HG03280 (cell line): ENCODE data around the gene VPS37C.

Experiments used
- ATAC-seq: cut with Tn5 transposase; IDR thresholded peaks from one replicate; pipeline ENCODE4 v1.9.1; 2021; ENCODE audit warnings: mild to moderate bottlenecking, moderate library complexity; ENCODE audit not compliant: unreplicated experiment

Gene VPS37C

DNA sequence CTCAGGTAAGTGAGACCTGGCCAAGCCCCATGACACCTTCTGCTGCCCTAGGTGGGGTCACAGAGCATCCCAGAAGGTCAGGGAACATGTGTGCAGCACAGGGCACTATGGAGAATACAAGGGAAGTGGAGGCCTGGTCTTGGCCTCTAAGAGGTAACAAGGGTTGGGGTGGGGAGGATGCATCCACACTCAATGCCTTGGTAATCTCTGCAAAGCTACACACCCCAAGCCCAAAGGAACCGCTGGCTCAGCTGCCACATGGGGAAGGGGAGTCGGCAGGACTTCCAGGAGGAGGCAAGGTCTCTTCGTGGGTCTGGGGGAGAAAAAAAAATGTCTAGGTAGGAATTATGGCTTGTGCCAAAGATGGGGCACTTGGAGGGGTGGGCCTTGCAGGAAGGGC, 41.7 kb downstream of the VPS37C start:
- no peak for ATAC-seq

DNA sequence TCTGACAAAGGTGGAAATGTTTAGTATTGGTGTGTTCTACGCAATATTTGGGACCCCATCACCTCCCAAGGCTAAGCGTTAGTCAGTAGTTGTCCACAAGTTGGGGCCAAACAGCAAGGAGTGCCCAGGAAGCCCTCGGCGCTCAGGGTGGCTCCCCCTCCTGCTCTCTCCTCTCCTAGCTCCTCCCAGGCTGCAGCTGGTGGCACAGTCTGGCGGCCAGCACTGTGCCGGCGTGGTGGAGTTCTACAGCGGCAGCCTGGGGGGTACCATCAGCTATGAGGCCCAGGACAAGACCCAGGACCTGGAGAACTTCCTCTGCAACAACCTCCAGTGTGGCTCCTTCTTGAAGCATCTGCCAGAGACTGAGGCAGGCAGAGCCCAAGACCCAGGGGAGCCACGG, 42.2 kb downstream of the VPS37C start:
- ATAC-seq, result no peak

DNA sequence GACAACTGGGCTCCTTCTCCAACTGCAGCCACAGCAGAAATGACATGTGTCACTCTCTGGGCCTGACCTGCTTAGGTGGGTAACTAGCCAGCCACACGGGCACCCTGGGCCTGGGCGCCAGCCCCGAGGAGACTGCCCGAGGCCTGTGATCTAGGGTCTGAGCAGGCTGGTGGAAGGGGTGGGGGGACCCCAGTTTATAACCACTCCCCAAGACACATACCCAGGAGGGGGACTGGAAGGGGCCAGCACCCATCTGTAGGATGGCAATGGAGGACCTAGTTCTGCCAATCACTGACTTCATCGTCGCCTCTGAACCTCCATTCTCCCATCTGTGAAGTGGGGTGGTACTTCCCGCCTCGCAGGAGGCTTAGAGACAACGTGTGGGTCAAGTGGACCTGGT, 42.8 kb downstream of the VPS37C start:
- ATAC-seq, result no peak

DNA sequence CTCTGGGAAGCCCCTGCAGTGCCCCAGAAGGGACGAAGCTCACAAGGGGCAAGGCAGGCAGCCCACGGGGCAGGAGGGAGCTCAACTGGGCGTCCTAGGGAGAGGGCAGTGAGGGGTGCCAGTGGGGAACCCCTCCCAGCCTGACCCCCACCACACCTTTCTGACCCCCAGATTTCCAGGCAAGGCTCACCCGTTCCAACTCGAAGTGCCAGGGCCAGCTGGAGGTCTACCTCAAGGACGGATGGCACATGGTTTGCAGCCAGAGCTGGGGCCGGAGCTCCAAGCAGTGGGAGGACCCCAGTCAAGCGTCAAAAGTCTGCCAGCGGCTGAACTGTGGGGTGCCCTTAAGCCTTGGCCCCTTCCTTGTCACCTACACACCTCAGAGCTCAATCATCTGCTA, 43.2 kb downstream of the VPS37C start:
- no peak for ATAC-seq

DNA sequence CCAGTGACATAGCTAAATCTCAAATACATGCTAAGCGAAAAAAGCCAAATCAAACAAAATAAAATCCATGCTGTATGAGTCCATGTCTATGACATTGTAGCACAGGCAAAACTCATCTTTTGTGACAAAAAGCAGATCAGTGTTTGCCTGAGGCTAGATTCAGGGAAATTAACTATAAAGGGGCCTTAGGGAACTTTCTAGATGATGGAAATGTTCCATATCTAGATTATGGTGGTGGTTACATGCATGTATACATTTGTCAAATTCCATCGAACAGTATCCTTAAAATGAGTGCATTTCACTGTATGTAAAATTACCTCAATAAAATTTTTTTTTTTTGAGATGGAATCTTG, 44.1 kb downstream of the VPS37C start:
- ATAC-seq, result no peak

DNA sequence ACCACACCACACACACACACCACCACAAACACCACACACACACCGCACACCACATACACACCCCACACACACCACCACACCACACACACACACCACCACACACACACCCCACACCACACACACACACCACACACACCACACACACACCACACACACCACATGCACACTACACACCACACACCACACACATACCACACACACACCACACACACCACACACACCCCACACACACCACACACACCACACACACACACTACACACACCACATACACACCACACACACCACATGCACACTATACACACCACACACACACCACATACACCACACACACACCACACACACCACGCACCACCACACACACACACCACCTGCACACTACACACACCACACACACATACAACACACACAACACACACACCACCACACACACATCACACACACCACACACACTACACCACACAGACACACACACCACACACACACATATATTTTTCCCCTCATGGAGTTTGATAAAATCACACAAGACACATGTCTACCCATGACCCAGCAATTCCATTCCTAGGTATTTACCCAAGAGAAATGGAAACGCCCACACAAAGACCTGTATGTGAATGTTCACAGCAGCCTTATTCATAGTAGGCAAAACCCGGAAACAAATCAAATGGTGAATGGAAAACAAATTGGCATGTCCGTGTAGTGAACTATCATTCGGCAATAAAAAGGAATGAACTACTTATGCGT, 44.6 kb downstream of the VPS37C start:
- no peak for ATAC-seq

DNA sequence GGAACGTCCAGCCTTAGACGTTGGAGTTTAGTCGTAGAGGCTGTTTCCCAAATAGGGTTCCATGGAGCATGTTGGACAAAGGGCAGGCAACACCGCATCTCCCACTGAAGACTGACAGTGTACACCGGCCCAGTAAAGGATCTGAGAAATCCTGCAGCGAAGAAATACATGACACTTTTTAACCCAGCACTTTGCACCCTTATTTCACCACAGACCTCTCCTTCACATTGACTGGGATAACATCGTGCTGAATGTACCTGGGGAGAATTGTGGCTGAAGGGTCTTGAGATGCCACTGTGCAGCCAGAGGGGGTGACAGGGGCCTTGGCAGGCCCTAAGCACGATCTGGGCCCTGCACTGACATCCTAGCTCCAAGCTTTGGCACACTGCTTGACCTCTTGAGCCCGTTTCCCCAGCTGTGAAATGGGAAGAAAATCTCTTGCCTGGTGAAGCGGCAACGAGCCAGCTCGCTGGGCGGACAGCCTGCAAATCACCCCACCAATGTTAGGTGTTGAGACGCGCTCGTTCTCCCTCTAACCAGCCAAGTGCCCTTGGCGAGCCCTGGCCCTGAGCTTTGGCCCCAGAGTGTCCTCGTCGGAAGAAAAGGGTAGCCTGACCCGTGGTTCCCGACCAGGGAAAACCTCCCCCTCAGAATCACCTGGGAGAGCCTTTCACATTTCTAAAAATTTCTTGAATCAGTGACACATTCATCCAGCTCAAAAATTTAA, 45.6 kb downstream of the VPS37C start:
- no peak for ATAC-seq

DNA sequence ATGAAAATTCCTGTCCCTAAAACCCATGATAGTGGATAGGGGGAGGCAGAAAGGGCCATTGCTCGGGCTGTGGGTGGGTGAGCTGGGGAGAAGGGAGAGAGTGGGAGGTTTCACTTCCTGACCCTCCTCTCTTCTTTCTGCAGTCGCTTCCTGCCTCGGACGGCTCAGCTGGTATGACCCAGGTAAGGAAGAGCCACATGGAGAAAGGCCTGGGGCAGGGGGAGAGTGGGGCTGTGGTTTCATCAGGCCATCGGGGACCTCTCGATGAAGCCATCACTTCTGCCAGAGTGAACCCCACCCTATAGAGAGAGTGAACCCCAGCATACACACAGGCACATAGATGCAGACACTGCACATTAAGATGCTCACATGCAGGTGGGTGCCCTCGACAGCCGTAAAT, 46.3 kb downstream of the VPS37C start:
- ATAC-seq, result no peak

DNA sequence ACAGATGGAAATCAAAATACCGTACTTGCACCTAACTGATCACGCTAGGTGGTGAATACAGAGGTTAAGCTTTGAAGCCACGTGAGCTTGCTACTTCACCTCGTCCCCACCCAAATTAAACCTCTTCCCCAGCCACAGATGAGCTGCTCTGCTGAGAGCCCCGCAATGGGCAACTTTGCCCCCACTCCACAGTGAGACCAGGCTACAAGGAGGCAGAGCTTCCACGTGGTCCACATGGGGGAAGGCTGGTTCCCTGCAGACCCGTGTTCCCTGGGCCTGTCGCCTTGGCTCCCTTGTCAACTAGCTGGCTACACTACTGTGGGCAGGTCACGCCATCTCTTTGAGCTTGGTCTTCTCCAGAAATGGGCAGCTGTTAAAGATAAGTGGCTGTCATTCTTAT, 48.0 kb downstream of the VPS37C start:
- ATAC-seq, result no peak

DNA sequence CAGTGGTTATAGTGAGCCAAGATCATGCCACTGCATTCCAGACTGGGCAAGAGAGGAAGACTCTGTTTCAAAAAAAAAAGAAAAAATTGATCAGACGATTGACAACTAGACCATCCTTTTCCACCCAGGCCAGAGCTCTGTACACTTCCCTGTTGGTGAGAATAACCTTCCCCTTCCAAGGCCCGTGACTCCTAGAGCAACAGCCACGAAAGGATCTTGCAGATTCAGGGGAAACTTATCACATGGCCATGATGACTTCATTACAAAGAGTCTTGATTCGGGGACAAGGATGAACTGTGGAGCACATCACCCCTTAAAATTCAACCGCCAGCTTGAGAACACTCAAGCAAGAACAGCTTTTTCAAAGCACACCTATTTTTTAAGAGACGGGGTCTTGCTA, 48.7 kb downstream of the VPS37C start:
- ATAC-seq, result no peak

DNA sequence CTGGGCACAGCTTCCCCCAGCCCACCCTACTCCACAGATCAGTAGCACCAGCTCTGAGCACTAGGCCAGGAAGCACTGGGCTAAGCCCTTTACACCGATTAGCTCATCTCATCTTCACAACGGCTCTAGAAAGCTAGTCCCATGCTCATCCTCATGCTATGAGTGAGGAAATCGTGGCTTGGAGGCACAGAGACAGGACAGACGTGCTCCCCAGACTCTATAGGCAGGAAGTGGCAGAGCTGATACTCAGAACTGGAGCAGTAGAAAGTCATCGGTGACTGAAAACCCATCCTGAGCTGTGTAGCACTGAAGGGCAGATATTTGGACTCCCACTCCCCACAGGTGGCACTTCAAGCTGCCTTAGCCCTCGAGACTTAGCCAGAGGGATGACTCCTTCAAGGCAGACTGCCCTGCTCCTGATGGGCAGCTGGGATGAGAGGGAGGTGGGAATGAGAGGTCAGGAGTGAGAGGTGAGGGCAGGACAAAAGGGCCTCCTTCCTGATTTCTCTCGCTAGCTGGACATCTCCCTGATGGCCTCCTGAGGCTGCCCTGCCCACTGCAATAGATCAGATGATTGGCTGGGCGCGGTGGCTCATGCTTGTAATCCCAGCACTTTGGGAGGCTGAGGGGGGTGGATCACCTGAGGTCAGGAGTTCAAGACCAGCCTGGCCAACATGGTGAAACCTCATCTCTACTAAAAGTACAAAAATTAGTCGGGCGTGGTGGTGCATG, 49.3 kb downstream of the VPS37C start:
- no peak for ATAC-seq

DNA sequence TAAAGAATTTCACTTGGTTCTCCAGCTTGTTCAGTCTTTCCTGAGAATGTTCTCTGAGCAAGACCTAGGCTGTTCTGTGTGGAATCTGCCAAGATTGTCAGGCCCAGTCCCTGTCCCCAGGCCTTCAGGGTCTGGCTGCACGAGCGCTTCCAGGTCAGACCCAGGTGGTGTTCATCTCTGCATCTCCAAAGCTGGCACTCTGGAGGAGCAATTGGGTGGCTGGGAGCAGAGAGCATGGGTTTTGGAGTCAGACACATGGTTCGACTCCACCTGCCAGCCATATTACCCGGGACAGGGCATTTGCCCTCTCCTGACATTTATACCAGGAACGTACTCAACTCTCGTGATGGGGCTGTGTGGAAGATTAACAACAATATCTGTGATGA, 50.2 kb downstream of the VPS37C start:
- no peak for ATAC-seq

DNA sequence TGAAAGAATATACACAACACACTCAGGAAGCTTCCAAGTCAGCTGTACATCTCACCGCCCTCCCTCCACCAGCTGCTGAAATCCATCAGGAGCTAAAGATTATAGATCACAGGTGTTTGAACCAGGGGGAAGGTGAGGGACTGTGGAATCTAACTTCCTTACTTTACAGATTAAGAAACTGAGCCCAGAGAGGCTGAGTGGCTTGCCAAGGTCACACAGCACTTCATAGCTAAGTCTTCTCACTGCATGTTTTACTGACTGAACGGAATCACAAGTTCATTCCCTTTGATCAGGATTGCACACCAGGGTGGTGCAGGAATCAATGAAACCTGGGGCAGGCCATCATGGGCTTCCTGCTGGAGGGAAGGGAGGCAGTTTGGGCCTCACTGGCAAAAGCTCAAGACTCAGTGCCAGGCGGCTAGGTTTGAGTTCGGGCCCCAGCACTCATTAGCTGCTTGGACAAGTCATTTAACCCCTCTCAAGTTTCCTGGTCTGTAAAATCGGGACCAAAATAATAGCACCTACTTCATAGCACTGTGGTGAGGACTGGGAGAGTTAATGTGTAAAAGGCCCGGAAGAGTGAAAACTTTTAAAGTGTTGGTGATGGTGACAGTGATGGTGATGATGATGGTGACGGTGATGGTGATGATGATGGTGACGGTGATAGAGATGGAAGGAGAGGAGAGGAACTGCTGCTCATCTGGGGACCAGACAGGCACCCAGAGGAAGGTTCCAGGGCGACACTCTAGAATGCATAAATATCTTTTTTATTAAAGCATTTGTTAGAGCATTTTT, 50.8 kb downstream of the VPS37C start:
- ATAC-seq, result no peak

DNA sequence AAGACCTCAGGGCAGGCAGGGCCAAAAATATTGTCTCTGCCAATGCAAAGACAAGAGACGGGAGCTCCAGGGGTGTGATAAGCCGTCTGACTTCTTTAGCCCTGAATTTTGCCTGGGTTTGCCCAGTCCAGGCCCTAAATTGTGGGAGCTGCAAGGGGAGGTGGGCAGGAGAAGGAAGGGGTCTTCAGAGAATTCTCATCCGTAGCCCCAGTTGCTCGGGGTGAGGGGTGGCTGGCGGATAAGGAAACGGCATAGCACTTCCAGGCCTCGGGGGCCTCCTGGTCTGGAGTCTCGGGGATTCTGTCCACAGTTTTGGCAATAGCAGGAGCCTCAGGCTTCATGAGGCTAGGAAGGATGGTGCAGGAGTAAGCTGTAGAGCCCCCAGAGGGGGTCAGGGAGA, 51.6 kb downstream of the VPS37C start:
- no peak for ATAC-seq

DNA sequence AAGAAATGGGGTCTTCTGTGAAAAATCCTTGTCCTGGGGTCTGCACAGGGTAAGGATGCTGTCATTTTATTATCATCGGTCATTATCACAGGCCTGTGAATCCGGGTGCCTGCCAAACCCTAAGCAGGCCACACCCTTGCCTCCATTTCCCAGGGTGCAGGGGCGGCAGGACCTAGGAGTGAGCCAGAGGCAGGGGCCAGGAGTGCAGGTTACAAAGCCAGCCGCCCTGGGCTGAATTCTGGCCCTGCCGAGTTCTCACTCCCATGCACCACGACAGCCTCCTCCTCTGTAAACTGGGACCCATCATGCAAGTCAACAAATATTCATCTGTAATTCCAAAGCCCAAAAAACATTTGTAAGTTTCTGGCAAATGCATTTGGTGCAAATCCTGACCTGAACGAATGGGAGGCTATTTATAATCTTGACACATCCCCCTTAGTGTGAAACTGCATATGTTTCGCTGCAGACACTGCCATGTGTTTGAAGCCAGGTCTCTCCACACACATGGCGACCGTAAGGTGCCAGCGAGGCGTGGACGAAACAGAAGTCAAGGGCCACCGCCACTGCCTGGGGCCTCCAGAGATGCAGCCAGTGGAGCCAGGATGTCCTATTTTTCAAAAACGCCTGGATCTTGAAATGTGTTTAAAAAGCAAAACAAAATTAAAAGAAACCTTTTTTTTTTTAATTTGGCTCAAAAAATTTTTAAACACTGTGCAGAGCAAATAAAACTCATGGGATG, 52.2 kb downstream of the VPS37C start:
- no peak for ATAC-seq

DNA sequence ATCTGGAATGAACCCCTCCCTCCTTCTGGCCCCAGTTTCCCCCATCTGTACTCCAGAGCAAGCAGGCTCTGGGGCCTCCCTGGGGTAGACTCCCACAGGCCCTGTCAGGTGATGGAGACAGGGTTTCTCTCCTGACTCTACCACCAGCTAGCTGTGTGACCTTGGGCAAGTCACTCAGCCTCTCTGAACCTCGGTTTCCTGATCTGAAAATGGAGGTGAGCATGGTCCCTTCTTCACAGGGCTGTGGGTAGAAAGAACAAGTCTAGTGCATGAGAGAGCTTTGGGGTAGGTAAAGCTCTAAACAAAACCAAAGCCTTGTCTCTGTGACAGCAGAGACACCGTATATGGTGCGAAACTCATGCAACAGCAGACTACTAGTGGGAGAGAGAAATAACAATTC, 53.3 kb downstream of the VPS37C start:
- no peak for ATAC-seq

DNA sequence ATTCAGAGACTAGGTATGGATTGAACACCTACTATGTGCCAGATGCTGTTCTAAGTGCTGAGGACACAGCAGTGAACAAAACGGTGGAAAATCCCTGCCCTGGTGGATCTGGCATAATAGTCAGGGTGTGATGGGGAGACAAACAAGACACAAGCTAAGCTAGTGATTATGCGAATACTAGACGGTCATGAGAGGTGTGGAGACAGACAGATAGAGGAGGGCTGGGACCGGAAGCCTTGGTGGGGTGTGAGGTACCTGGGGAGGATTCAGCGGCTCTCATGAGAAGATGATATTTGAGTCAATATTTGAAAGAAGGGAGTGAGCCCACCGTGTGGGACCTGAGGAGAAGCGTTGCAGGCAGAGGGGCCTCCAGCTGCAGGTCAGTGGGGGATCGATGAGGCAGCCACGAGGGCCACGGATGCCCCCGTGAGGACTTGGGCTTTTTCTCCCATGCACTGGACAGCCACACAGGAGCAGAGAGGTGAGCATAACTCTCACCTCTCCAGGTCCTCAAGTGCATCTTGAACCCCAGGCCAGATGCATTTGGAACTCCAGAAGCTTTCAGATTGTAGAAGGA, 54.2 kb downstream of the VPS37C start:
- ATAC-seq, result no peak

DNA sequence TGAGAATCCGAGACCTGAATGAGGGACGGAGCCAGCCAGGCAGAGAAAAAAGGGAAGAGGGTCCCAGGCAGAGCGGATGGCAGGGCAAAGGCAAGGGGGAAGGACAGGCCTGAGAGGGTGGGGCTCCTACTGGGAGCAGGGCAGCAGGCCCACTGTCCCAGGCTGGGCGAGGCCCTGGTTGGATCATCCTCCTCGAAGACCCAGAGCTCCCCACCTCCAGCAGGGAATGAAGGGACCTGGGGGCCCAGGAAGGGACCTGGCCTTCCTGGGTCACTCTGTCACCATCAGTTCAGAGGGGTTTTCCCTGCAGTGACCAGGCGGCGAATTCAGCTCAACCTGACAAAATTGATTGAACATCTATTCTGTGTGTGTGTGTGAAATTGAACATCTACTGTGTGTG, 54.9 kb downstream of the VPS37C start:
- no peak for ATAC-seq

DNA sequence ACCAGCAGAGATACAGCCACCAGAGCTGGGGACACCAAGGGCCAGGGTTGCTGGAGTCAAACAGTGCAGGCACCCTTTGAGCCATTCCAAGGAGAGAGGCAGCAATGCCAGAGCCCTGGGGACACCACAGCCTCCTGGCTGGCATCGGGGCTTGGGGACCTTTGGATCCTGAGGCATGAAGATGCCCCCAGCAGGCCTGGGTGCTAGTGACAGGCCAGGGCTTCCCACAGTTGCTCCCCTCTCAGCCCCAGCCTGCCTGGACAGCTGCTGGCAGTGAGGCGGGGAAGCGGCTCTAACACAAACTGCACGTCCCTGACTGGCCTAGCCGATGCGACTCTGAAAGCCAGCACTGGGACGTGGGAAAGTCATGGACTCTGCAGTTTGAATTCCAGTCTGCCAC, 56.3 kb downstream of the VPS37C start:
- ATAC-seq, result no peak

DNA sequence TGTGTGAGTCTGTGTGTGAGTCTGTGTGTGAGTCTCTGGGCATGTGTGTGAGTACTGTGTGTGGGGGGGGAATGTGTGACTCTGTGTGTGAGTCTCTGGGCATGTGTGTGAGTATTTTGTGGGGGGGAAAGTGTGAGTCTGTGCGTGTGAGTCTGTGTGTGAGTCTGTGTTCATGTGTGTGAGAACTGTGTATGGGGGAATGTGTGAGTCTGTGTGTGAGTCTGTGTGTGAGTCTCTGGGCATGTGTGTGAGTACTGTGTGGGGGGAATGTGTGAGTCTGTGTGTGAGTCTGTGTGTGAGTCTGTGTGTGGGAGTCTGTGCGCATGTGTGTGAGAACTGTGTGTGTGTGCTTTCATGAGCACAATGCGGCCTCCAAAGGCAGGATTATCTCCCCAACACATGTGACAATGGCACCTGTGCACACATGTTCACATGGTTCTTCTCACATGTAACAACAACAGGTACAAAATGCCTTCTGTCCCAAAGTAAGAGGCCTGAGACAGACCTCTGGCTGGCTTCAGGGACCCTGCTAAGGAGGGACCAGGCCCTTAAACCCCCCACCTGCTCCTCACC, 57.3 kb downstream of the VPS37C start:
- no peak for ATAC-seq
